ENCODE results near the gene TOLLIP.
"Not testable (repeated sequence)": the region's sequence is repeated elsewhere in the genome, so short reads cannot be mapped to it uniquely, and the experiment has no call there.

TOLLIP gene

GRCh38 chr11:1260023-1260501, 49.4 kb downstream of the TOLLIP start:
- no peak for DNase-seq

DNA sequence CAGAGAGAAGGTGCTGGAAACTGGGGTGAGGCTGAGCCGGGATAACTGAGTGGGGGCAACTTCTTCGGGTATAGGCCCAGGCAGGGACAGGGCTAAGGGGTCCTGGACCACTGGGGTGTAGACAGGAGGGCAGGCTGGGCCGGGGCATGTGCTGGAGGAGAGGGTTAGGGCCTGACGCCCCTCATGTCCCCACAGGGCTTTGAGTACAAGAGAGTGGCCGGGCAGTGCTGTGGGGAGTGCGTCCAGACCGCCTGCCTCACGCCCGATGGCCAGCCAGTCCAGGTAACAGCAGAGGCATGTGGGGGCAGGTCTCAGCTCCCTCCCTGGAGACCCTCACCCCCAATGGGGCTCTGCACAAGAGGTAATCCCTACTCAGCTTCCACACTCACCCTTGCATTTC, 49.9 kb downstream of the TOLLIP start:
- no peak for DNase-seq

DNA sequence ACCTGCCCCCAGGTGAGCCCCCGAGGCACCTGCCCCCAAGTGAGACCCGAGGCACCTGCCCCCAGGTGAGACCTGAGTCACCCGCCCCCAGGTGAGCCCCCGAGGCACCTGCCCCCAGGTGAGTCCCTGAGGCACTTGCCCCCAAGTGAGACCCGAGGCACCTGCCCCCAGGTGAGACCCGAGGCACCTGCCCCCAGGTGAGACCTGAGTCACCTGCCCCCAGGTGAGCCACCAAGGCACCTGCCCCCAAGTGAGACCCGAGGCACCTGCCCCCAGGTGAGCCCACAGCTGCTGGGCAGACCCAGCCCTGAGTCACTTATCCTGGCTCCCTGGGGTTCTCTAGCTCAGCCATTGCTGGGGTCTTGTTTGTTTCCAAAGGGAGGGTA, 50.4 kb downstream of the TOLLIP start:
- DNase-seq, result no peak

DNA sequence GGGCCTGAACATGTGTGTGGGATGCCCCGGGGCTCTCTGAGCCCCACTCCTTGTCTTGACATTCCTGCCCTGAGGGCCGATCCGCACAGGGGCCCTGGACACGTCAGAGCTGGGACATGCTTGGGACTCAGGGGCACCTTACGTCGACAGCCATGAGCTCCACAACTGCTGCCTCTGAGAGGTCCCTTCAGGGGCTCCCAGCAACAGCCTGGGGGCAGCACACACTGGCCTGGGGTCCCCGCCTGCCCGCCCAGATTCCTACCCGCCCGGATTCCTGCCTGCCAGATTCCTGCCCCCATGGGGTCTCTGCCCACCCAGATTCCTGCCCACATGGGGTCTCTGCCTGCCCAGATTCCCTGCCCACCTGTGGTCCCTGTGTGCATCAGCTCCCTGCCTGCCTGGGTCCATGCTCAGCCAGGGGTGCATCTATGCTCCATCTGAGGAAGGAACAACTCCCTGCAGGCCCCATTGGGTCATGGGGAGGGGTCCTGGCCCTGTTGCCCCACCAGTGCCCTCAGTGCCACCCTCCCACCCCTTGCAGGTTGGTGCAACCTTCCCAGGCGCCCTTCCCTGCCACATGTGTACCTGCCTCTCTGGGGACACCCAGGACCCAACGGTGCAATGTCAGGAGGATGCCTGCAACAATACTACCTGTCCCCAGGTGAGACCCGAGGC, 50.9 kb downstream of the TOLLIP start:
- no peak for DNase-seq

- DNase-seq, result no peak
Measured at GRCh38 chr11:1257916-1258315, 51.5 kb downstream of the TOLLIP start.

DNA sequence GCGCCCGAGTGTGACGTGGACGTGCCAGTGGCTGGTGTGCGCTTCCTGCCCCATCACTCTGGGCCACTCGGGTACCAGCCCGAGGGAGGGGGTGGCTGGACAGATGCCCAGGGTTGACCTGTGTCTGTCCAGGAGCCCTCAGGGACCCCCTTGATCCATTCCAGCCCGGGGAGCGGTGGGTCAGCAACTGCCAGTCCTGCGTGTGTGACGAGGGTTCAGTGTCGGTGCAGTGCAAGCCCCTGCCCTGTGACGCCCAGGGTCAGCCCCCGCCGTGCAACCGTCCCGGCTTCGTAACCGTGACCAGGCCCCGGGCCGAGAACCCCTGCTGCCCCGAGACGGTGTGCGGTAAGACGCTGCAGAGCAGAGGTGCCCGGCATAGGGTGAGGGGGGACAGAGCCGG, 52.1 kb downstream of the TOLLIP start:
- no peak for DNase-seq

GRCh38 chr11:1256257-1257045, 53.0 kb downstream of the TOLLIP start:
- no peak for DNase-seq

DNA sequence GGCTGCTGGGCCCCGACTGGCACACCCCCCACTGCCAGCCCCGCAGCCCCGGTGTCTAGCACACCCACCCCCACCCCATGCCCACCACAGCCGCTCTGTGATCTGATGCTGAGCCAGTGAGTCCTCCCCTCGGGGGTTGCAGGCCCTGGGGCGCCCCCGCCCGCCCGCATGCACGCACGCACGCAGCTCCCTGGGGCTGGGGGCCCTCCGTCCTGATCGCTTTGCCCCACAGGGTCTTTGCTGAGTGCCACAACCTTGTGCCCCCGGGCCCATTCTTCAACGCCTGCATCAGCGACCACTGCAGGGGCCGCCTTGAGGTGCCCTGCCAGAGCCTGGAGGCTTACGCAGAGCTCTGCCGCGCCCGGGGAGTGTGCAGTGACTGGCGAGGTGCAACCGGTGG, 54.3 kb downstream of the TOLLIP start:
- DNase-seq, result no peak

- no peak for DNase-seq
Measured at GRCh38 chr11:1254733-1255132, 54.7 kb downstream of the TOLLIP start.

DNA sequence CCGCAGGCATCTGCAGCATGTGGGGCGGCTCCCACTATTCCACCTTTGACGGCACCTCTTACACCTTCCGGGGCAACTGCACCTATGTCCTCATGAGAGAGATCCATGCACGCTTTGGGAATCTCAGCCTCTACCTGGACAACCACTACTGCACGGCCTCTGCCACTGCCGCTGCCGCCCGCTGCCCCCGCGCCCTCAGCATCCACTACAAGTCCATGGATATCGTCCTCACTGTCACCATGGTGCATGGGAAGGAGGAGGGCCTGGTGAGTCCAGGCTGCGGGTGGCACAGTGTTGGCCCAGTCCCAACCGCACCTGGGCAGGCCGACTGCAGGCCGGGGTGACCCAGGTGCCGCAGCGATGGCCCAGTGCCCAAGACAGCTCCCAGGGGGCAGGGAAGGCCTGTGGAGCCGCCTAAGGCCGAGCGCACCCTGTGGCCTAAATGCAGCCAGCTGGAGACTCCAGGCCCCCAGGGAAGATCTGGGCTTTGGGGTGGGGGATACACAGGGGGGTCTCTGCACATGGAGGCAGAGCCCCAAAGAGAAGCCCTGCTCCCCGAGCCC, 55.3 kb downstream of the TOLLIP start:
- DNase-seq, result no peak

- no peak for DNase-seq
Measured at GRCh38 chr11:1253103-1253485, 56.3 kb downstream of the TOLLIP start.

- DNase-seq, result no peak
Measured at GRCh38 chr11:1252371-1253102, 56.9 kb downstream of the TOLLIP start.

DNA sequence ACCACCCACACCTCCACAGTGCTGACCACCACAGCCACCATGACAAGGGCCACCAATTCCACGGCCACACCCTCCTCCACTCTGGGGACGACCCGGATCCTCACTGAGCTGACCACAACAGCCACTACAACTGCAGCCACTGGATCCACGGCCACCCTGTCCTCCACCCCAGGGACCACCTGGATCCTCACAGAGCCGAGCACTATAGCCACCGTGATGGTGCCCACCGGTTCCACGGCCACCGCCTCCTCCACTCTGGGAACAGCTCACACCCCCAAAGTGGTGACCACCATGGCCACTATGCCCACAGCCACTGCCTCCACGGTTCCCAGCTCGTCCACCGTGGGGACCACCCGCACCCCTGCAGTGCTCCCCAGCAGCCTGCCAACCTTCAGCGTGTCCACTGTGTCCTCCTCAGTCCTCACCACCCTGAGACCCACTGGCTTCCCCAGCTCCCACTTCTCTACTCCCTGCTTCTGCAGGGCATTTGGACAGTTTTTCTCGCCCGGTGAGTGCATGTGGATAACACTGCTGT, 58.1 kb downstream of the TOLLIP start:
- DNase-seq, result no peak

DNA sequence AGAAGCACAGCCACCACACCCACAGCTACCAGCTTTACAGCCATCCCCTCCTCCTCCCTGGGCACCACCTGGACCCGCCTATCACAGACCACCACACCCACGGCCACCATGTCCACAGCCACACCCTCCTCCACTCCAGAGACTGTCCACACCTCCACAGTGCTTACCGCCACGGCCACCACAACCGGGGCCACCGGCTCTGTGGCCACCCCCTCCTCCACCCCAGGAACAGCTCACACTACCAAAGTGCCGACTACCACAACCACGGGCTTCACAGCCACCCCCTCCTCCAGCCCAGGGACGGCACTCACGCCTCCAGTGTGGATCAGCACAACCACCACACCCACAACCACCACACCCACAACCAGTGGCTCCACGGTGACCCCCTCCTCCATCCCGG, 59.0 kb downstream of the TOLLIP start:
- DNase-seq, result not testable (repeated sequence)

GRCh38 chr11:1248951-1249350, 60.5 kb downstream of the TOLLIP start:
- not testable (repeated sequence) for DNase-seq

DNA sequence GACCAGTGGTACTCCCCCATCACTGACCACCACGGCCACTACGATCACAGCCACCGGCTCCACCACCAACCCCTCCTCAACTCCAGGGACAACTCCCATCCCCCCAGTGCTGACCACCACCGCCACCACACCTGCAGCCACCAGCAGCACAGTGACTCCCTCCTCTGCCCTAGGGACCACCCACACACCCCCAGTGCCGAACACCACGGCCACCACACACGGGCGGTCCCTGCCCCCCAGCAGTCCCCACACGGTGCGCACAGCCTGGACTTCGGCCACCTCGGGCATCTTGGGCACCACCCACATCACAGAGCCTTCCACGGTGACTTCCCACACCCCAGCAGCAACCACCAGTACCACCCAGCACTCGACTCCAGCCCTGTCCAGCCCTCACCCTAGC, 62.4 kb downstream of the TOLLIP start:
- not testable (repeated sequence) for DNase-seq

- DNase-seq, result not testable (repeated sequence)
Measured at GRCh38 chr11:1246301-1246700, 63.1 kb downstream of the TOLLIP start.

GRCh38 chr11:1245717-1246116, 63.7 kb downstream of the TOLLIP start:
- DNase-seq, result not testable (repeated sequence)

DNA sequence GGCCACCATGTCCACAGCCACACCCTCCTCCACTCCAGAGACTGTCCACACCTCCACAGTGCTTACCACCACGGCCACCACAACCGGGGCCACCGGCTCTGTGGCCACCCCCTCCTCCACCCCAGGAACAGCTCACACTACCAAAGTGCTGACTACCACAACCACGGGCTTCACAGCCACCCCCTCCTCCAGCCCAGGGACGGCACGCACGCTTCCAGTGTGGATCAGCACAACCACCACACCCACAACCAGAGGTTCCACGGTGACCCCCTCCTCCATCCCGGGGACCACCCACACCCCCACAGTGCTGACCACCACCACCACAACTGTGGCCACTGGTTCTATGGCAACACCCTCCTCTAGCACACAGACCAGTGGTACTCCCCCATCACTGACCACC, 64.9 kb downstream of the TOLLIP start:
- not testable (repeated sequence) for DNase-seq

GRCh38 chr11:1243521-1243920, 65.9 kb downstream of the TOLLIP start:
- not testable (repeated sequence) for DNase-seq

DNA sequence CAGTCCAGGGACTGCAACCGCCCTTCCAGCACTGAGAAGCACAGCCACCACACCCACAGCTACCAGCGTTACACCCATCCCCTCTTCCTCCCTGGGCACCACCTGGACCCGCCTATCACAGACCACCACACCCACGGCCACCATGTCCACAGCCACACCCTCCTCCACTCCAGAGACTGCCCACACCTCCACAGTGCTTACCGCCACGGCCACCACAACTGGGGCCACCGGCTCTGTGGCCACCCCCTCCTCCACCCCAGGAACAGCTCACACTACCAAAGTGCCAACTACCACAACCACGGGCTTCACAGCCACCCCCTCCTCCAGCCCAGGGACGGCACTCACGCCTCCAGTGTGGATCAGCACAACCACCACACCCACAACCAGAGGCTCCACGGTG, 66.7 kb downstream of the TOLLIP start:
- DNase-seq, result not testable (repeated sequence)

- DNase-seq, result no peak
Measured at GRCh38 chr11:1242289-1242688, 67.1 kb downstream of the TOLLIP start.

- no peak for DNase-seq
Measured at GRCh38 chr11:1241706-1242105, 67.7 kb downstream of the TOLLIP start.

Data from MV-4-11 (cell line).